Gastrocnemius medialis (tissue), 4 donors: ENCODE data around the gene FGA.

ENCODE experiments used
- POLR2A ChIP-seq, 2 donors: fragments of 450-650 bp; IDR thresholded peaks; one replicate each; pipeline ENCODE4 v1.6.1; 2017; ENCODE audit warnings: antibody characterized with exemption in 2 of 2, mild to moderate bottlenecking in 2 of 2, moderate library complexity in 2 of 2
- TF ChIP-seq, protein P1 (sequence below), 5 experiments: fragments of 450-650 bp in 3 of 5; fragments of 200-600 bp in 2 of 5; sonication (generic) in 2 of 5; IDR thresholded peaks in 4 of 5; conservative IDR thresholded peaks in 1 of 5; 1 replicate in 4 of 5; 2 replicates in 1 of 5; pipeline ENCODE4 v1.5.1; 2016 to 2019; ENCODE audit warnings: antibody characterized with exemption in 5 of 5, mild to moderate bottlenecking in 3 of 5, moderate library complexity in 3 of 5

DNA sequence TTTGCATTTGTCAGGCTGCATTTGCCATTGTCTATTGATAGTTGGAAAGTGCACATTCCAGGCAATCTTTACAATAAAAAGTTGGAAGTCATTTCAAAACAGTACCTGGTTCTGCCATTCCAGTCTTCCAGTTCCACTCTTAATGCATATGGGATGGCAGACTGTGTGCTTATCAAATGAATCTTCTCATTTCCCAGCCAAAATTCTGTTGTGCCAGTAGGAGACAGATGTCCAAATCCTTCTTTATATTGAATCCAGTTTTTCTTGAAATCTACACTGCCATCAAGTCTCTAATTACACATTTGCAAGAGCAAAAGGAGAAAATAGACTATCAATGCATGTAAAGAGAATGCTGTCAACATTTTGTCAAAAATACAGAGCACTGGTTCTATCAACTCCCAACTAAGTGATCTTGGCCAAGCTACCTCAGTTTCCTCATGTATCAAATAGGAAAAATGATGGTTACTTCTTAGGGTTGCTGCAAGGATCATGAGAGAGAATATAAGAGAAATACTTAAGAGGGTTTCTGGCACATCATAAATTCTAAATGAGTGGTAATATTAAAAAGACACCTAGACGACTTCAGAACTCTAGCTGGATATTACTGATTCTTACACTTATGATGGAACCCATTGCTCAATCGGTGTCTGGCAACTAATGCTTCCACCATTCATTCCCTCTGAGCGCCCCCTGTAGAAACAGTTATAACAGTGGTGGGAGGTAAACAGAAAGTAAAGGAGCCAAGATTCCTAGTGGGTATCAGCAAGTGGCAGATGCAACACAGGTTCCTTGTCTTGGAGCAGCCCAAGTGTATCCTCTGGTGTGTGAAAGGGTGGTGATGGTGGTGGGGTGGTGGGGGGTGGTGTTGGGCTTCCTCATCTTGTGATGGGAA, 18.1 kb upstream of the FGA start:
- TF ChIP-seq, protein P1, sequence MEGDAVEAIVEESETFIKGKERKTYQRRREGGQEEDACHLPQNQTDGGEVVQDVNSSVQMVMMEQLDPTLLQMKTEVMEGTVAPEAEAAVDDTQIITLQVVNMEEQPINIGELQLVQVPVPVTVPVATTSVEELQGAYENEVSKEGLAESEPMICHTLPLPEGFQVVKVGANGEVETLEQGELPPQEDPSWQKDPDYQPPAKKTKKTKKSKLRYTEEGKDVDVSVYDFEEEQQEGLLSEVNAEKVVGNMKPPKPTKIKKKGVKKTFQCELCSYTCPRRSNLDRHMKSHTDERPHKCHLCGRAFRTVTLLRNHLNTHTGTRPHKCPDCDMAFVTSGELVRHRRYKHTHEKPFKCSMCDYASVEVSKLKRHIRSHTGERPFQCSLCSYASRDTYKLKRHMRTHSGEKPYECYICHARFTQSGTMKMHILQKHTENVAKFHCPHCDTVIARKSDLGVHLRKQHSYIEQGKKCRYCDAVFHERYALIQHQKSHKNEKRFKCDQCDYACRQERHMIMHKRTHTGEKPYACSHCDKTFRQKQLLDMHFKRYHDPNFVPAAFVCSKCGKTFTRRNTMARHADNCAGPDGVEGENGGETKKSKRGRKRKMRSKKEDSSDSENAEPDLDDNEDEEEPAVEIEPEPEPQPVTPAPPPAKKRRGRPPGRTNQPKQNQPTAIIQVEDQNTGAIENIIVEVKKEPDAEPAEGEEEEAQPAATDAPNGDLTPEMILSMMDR (IDR thresholded peaks at IDR 0.05 in 4 of 5, conservative IDR thresholded peaks at IDR 0.05 in 1 of 5), result no peak
- no peak for TF ChIP-seq POLR2A (IDR thresholded peaks at IDR 0.05)
